ENCODE measurements around the gene SMIM41.
"Not testable (repeated sequence)": the region's sequence is repeated elsewhere in the genome, so short reads cannot be mapped to it uniquely, and the experiment has no call there.

SMIM41 gene

GRCh38 chr12:52085682-52086180, 6.2 kb downstream of the SMIM41 start:
- no peak for DNase-seq (ENCODE audit: low spot score)

- DNase-seq (ENCODE audit: low spot score) = no peak
These were observed 6.9 kb downstream of the SMIM41 start for GRCh38 chr12:52086366-52086765.

- no peak for DNase-seq (ENCODE audit: low spot score)
These were observed 7.7 kb downstream of the SMIM41 start for GRCh38 chr12:52086944-52087835.

GRCh38 chr12:52087961-52088820, 8.7 kb downstream of the SMIM41 start:
- DNase-seq (ENCODE audit: low spot score) = no peak

GRCh38 chr12:52089491-52089890, 10.0 kb downstream of the SMIM41 start:
- DNase-seq (ENCODE audit: low spot score) = no peak

- no peak for DNase-seq (ENCODE audit: low spot score)
These were observed 10.8 kb downstream of the SMIM41 start for GRCh38 chr12:52090291-52090690.

- DNase-seq (ENCODE audit: low spot score) = no peak
These were observed 11.6 kb downstream of the SMIM41 start for GRCh38 chr12:52091061-52091460.

GRCh38 chr12:52091869-52092268, 12.4 kb downstream of the SMIM41 start:
- DNase-seq (ENCODE audit: low spot score) = no peak

- DNase-seq (ENCODE audit: low spot score) = no peak
These were observed 13.8 kb downstream of the SMIM41 start for GRCh38 chr12:52093346-52093745.

- no peak for DNase-seq (ENCODE audit: low spot score)
These were observed 17.0 kb downstream of the SMIM41 start for GRCh38 chr12:52096332-52097044.

GRCh38 chr12:52097045-52097666, 17.7 kb downstream of the SMIM41 start:
- DNase-seq (ENCODE audit: low spot score) = no peak

- DNase-seq (ENCODE audit: low spot score) = not testable (repeated sequence)
These were observed 25.1 kb downstream of the SMIM41 start for GRCh38 chr12:52104431-52105089.

GRCh38 chr12:52116222-52117125, 37.0 kb downstream of the SMIM41 start:
- DNase-seq (ENCODE audit: low spot score) = not testable (repeated sequence)

GRCh38 chr12:52117806-52118475, 38.4 kb downstream of the SMIM41 start:
- not testable (repeated sequence) for DNase-seq (ENCODE audit: low spot score)

- DNase-seq (ENCODE audit: low spot score) = no peak
These were observed 40.1 kb downstream of the SMIM41 start for GRCh38 chr12:52119398-52120254.

- DNase-seq (ENCODE audit: low spot score) = no peak
These were observed 41.7 kb downstream of the SMIM41 start for GRCh38 chr12:52120951-52121823.

GRCh38 chr12:52121824-52122539, 42.5 kb downstream of the SMIM41 start:
- peak; percentile 62 for DNase-seq (ENCODE audit: low spot score)
